HG03460 (cell line): ENCODE results near the gene GMFB.
A peak's percentile ranks its signal among the peaks of the same experiment; 100 is the strongest.
"Not testable (repeated sequence)": the region's sequence is repeated elsewhere in the genome, so short reads cannot be mapped to it uniquely, and the experiment has no call there.

Experiments used
- ATAC-seq: cut with Tn5 transposase; IDR thresholded peaks from one replicate; pipeline ENCODE4 v1.9.1; 2021; ENCODE audit not compliant: unreplicated experiment

GMFB gene

GRCh38 chr14:54459106-54459505, 29.7 kb downstream of the GMFB start:
- no peak for ATAC-seq

- not testable (repeated sequence) for ATAC-seq
These were observed 30.2 kb downstream of the GMFB start for GRCh38 chr14:54458536-54458935.

- no peak for ATAC-seq
These were observed 31.2 kb downstream of the GMFB start for GRCh38 chr14:54457609-54457996.

GRCh38 chr14:54456820-54457608, 31.8 kb downstream of the GMFB start:
- not testable (repeated sequence) for ATAC-seq

- ATAC-seq = no peak
These were observed 33.4 kb downstream of the GMFB start for GRCh38 chr14:54455363-54455762.

GRCh38 chr14:54453990-54454389, 34.8 kb downstream of the GMFB start:
- not testable (repeated sequence) for ATAC-seq

GRCh38 chr14:54453252-54453651, 35.5 kb downstream of the GMFB start:
- ATAC-seq = no peak

GRCh38 chr14:54451961-54452360, 36.8 kb downstream of the GMFB start:
- no peak for ATAC-seq

GRCh38 chr14:54451121-54451601, 37.6 kb downstream of the GMFB start:
- ATAC-seq = no peak

GRCh38 chr14:54450535-54450934, 38.2 kb downstream of the GMFB start:
- ATAC-seq = no peak

GRCh38 chr14:54447231-54447692, 41.5 kb downstream of the GMFB start:
- no peak for ATAC-seq

- no peak for ATAC-seq
These were observed 42.6 kb downstream of the GMFB start for GRCh38 chr14:54446161-54446693.

GRCh38 chr14:54444681-54445080, 44.1 kb downstream of the GMFB start:
- ATAC-seq = no peak

GRCh38 chr14:54443981-54444380, 44.8 kb downstream of the GMFB start:
- ATAC-seq = no peak

- not testable (repeated sequence) for ATAC-seq
These were observed 45.8 kb downstream of the GMFB start for GRCh38 chr14:54442961-54443360.

GRCh38 chr14:54440873-54441868, 47.6 kb downstream of the GMFB start, which contains the start of gene CNIH1:
TSS of gene CNIH1 (minus strand) at chr14:54441374. CDS start at chr14:54441327, 47 bp downstream.
- peak; percentile 93 for ATAC-seq

GRCh38 chr14:54440476-54440872, 48.3 kb downstream of the GMFB start:
- ATAC-seq = no peak

- no peak for ATAC-seq
These were observed 48.7 kb downstream of the GMFB start for GRCh38 chr14:54440037-54440436.

GRCh38 chr14:54438703-54439102, 50.1 kb downstream of the GMFB start:
- no peak for ATAC-seq

GRCh38 chr14:54437954-54438353, 50.8 kb downstream of the GMFB start:
- not testable (repeated sequence) for ATAC-seq

GRCh38 chr14:54435500-54435981, 53.2 kb downstream of the GMFB start:
- ATAC-seq = peak; percentile 36
